Esophagus squamous epithelium (tissue), 5 donors: Measurements from ENCODE around the gene THBS2. TPM values are rescaled to one million over a fixed set of nuclear protein-coding genes. Genes with fewer than 3 reads are reported as not detected.

Experiments
- DNase-seq: peaks from one replicate; lab custom pipeline; 2025; lab: John Stamatoyannopoulos, UW
- H3K27ac ChIP-seq, 4 donors: fragments of 200-600 bp; sonication (generic); one replicate each; pipeline ENCODE4 v1.5.1; 2016 to 2019; ENCODE audit warnings: mild to moderate bottlenecking in 1 of 4
- H3K27me3 ChIP-seq, 4 donors: fragments of 200-600 bp; sonication (generic); 1 replicate in 3 of 4; 2 replicates in 1 of 4; pipeline versions ENCODE4 v1.5.1 to v1.6.0; 2017 to 2021; ENCODE audit warnings: antibody characterized with exemption in 1 of 4
- H3K36me3 ChIP-seq, 3 donors: fragments of 200-600 bp; sonication (generic); one replicate each; pipeline ENCODE4 v1.5.1; 2016 to 2019
- H3K4me1 ChIP-seq, 3 donors: fragments of 200-600 bp; sonication (generic); one replicate each; pipeline ENCODE4 v1.5.1; 2017 to 2019
- H3K4me3 ChIP-seq, 4 donors: fragments of 200-600 bp; sonication (generic); 1 replicate in 3 of 4; 2 replicates in 1 of 4; pipeline ENCODE4 v1.5.1; 2016 to 2019; ENCODE audit warnings: mild to moderate bottlenecking in 2 of 4, moderate library complexity in 1 of 4
- H3K9me3 ChIP-seq, 3 donors: fragments of 200-600 bp; sonication (generic); one replicate each; pipeline ENCODE4 v1.5.1; 2016 to 2019
- POLR2A ChIP-seq, 4 donors: fragments of 450-650 bp; IDR thresholded peaks; one replicate each; pipeline ENCODE4 v1.6.1; 2017; ENCODE audit warnings: antibody characterized with exemption in 4 of 4, mild to moderate bottlenecking in 4 of 4, moderate library complexity in 3 of 4
- WGBS, 2 donors: methylation state at CpG; one replicate each; pipeline ENCODE4 v1.1.5; 2018; 5-methylcytosine and 5-hydroxymethylcytosine counted together
- intact Hi-C: fragments of 100-400 bp; cut with DNase I; formaldehyde crosslinking; loops from one replicate; pipeline ENCODE4 v1.15.0; 2022
- total RNA-seq, 4 donors: library from RNA; depleted of rRNA; stranded (reverse); fragments of >200 nt; gene quantifications; one replicate each; pipeline ENCODE4 v1.1.0, GENCODE V29; 2016
- TF ChIP-seq, protein P1 (sequence below), 6 experiments: fragments of 450-650 bp in 4 of 6; fragments of 200-600 bp in 2 of 6; sonication (generic) in 2 of 6; IDR thresholded peaks; one replicate each; pipeline ENCODE4 v1.5.1; 2016 to 2019; ENCODE audit warnings: antibody characterized with exemption in 6 of 6, mild to moderate bottlenecking in 4 of 6, moderate library complexity in 4 of 6
- donor health status: DM: yes; HTN: yes; CAD: no.

Gene THBS2
- total RNA-seq, 4 donors from 2014 or later: 4.3 to 35.7 (median 25.5) TPM

DNA sequence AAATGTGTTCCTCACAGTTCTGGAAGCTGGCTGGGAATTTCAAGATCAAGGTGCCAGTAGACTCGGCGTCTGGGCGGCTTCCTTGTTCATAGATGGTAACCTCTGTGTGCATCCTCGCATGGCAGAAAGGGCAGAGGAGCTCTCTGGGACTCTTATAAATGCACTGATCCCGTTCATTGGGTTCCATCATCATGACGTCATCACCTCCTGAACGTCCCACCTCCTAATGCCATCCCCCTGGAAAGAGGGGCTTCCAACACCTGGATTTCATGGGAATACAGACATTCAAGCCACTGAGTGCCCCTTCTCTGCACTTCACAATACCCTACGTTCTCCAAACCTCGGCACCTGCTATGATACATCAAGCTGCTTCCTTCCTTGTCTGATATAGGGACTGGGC is 37.5 kb upstream of the THBS2 start:
- no peak for DNase-seq
- no peaks in the 10 kb centered on the region for H3K36me3 ChIP-seq
- 87 to 90% methylated on average over 9 of the region's 9 CpGs for WGBS, 2 donors
- H3K4me1 ChIP-seq: peaks cover 0 to 35% (median 14%) of the 10 kb centered on the region in 3 donors
- no peaks in the 10 kb centered on the region for H3K27me3 ChIP-seq
- H3K4me3 ChIP-seq: no peak overlapping the region
- H3K9me3 ChIP-seq: no peaks in the 10 kb centered on the region
- TF ChIP-seq POLR2A (IDR thresholded peaks at IDR 0.05): no peak
- TF ChIP-seq, protein P1, sequence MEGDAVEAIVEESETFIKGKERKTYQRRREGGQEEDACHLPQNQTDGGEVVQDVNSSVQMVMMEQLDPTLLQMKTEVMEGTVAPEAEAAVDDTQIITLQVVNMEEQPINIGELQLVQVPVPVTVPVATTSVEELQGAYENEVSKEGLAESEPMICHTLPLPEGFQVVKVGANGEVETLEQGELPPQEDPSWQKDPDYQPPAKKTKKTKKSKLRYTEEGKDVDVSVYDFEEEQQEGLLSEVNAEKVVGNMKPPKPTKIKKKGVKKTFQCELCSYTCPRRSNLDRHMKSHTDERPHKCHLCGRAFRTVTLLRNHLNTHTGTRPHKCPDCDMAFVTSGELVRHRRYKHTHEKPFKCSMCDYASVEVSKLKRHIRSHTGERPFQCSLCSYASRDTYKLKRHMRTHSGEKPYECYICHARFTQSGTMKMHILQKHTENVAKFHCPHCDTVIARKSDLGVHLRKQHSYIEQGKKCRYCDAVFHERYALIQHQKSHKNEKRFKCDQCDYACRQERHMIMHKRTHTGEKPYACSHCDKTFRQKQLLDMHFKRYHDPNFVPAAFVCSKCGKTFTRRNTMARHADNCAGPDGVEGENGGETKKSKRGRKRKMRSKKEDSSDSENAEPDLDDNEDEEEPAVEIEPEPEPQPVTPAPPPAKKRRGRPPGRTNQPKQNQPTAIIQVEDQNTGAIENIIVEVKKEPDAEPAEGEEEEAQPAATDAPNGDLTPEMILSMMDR (IDR thresholded peaks at IDR 0.05): no peak
- intact Hi-C loops: no loop called here
- peak overlapping the region in 2 of 4 donors; percentile 70 to 71 for H3K27ac ChIP-seq

- 41 to 44% methylated on average over 16 to 18 of the region's 18 CpGs for WGBS, 2 donors
- no peak overlapping the region for H3K4me3 ChIP-seq
- intact Hi-C loops: no loop called here
- TF ChIP-seq, protein P1 (IDR thresholded peaks at IDR 0.05): no peak
- no peak for TF ChIP-seq POLR2A (IDR thresholded peaks at IDR 0.05)
- H3K27me3 ChIP-seq: no peaks in the 10 kb centered on the region
- H3K36me3 ChIP-seq: no peaks in the 10 kb centered on the region
- H3K9me3 ChIP-seq: no peaks in the 10 kb centered on the region
- no peak for DNase-seq
- peaks cover 0 to 31% (median 14%) of the 10 kb centered on the region in 3 donors for H3K4me1 ChIP-seq
- H3K27ac ChIP-seq: peak overlapping the region in 3 of 4 donors; percentile 23 to 70 (median 34)
Measured at GRCh38 chr6:169289619-169290339, 36.1 kb upstream of the THBS2 start.

DNA sequence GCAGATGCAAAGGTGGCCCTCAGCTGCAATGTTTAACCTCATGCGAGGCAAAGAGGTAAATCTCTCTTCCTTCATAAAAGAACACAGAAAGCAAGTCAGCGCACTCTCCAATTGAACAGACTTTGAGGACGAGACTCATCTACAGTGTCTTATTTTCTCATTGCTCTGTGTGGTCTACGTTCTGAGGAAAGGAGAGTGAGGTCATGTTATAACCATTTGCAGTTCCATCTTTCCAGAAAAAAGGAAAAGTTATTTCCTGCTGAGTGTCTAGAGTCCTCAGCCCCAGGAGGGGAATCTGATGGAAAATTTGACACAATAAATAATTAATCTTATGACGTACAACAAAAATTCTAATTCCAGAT is 35.6 kb upstream of the THBS2 start:
- Histone ChIP-seq H3K27me3 (no peaks in the 10 kb centered on the region), H3K27ac (peak overlapping the region in 2 of 4 donors; percentile 23 to 70), H3K4me1 (peaks cover 0 to 31% (median 14%) of the 10 kb centered on the region in 3 donors), H3K4me3 (no peak overlapping the region), H3K36me3 (no peaks in the 10 kb centered on the region), H3K9me3 (no peaks in the 10 kb centered on the region)
- no peak for DNase-seq
- WGBS, 2 donors: 63 to 67% methylated on average over 5 of the region's 5 CpGs
- intact Hi-C loops: no loop called here
- TF ChIP-seq POLR2A (IDR thresholded peaks at IDR 0.05): no peak
- TF ChIP-seq, protein P1 (IDR thresholded peaks at IDR 0.05): no peak

GRCh38 chr6:169288591-169288990 is 34.9 kb upstream of the THBS2 start:
- Histone ChIP-seq H3K27ac (peak overlapping the region in 2 of 4 donors; percentile 23 to 26), H3K9me3 (no peaks in the 10 kb centered on the region), H3K4me1 (peaks cover 0 to 31% (median 14%) of the 10 kb centered on the region in 3 donors), H3K36me3 (no peaks in the 10 kb centered on the region), H3K4me3 (no peak overlapping the region), H3K27me3 (no peaks in the 10 kb centered on the region)
- intact Hi-C loops: no loop called here
- TF ChIP-seq, protein P1 (IDR thresholded peaks at IDR 0.05): no peak
- WGBS, 2 donors: 44 to 56% methylated on average over 7 to 8 of the region's 10 CpGs
- no peak for DNase-seq

DNA sequence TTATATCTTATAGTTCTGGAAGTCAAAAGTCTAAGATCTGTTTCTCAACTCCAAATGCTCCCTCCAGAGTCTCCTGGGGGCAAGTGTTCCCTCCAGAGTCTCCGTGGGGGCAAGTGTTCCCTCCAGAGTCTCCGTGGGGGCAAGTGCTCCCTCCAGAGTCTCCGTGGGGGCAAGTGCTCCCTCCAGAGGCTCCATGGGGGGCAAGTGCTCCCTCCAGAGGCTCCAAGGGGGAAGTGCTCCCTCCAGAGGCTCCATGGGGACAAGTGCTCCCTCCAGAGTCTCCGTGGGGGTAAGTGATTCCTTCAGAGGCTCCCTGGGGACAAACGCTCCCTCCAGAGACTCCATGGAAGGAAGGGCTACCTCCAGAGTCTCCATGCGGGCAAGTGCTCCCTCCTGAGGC is 34.0 kb upstream of the THBS2 start:
- no peaks in the 10 kb centered on the region for H3K36me3 ChIP-seq
- H3K4me3 ChIP-seq: no peak overlapping the region
- intact Hi-C loops: no loop called here
- TF ChIP-seq, protein P1 (IDR thresholded peaks at IDR 0.05): no peak
- no peak for TF ChIP-seq POLR2A (IDR thresholded peaks at IDR 0.05)
- no peaks in the 10 kb centered on the region for H3K27me3 ChIP-seq
- no peak for DNase-seq
- H3K9me3 ChIP-seq: no peaks in the 10 kb centered on the region
- peaks cover 0 to 25% (median 14%) of the 10 kb centered on the region in 3 donors for H3K4me1 ChIP-seq
- H3K27ac ChIP-seq: no peak overlapping the region
- WGBS, 2 donors: no CpG with 5 or more reads among the region's 6 CpGs
